HG03558 (cell line): Measurements from ENCODE around the gene B4GALNT1.
"Not testable (repeated sequence)": the region's sequence is repeated elsewhere in the genome, so short reads cannot be mapped to it uniquely, and the experiment has no call there.

Experiments
- ATAC-seq: cut with Tn5 transposase; IDR thresholded peaks from one replicate; pipeline ENCODE4 v1.9.1; 2021; ENCODE audit warnings: moderate number of reproducible peaks; ENCODE audit not compliant: unreplicated experiment; ENCODE audit errors: extremely low read depth

Gene B4GALNT1

GRCh38 chr12:57632958-57633840 is at the start of gene B4GALNT1:
Gene B4GALNT1, minus strand, starts transcription at chr12:57633201. Its CDS starts 1,069 bp downstream, at chr12:57632132.
- ATAC-seq = no peak

DNA sequence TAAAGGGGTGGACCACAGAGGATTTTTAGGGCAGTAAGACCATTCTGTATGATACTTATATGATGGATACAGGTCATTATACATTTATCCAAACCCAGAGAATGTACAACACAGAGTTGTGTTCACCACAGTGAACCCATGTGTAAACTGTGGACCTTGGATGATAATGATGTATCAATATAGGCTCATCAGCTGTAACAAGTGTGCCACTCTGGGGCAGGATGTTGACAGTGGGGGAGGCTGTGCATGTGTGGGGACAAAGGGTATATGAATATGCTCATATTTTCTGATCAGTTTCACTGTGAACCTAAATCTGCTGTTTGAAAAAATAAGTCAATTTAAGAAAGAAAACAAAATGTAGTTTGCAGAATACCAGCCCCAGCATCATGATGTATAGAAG is 46.7 kb upstream of the B4GALNT1 start:
- ATAC-seq = no peak

- ATAC-seq = not testable (repeated sequence)
Observed at GRCh38 chr12:57677947-57678346, 44.9 kb upstream of the B4GALNT1 start.

DNA sequence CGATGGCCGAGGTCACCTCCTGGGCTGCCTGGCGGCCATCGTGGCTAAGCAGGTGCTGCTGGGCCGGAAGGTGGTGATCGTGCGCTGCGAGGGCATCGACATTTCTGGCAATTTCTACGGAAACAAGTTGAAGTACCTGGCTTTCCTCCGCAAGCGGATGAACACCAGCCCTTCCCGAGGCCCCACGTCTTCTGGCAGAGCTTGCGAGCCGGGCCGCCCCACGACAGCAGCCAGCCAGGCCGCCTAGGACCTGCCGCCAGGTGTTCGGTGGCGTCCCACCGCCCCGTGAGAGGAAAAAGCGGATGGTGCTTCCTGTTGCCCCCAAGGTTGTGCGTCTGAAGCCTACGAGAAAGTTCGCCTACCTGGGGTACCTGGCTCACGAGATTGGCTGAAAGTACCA is 41.7 kb upstream of the B4GALNT1 start:
- no peak for ATAC-seq

GRCh38 chr12:57672801-57673200 is 39.8 kb upstream of the B4GALNT1 start:
- no peak for ATAC-seq

- not testable (repeated sequence) for ATAC-seq
Observed at GRCh38 chr12:57671811-57672210, 38.8 kb upstream of the B4GALNT1 start.

DNA sequence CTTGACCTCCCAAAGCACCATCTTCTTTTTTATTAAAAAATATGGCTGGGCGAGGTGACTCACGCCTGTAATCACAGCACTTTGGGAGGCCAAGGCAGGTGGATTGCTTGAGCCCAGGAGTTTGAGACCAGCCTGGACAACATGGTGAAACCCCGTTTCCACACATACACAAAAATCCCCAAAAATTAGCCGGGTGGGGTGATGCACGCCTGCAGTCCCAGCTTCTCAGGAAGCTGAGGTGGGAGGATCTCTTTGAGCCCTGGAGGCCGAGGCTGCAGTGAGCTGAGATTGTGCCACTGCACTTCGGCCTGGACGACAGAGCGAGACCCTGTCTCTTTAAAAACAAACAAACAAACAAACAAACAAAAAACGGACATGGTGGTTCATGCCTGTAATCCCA is 36.7 kb upstream of the B4GALNT1 start:
- ATAC-seq = not testable (repeated sequence)

DNA sequence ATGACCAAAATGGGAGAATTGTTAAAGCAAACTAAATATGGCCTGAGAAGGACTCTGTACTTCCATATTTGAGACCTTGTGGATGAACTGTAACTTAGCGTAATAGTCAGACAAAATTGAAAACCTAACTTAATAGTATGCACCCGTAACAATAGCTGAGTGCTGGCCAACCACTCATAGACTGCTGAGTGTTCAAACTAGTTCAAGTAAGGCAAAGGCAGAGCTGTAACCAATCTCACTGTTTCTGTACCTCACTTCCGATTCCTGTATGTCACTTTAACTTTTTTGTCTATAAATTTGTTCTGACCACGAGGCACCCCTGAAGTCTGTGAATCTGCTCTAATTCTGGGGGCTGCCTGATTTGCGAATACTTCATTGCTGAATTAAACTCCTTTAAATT is 33.9 kb upstream of the B4GALNT1 start:
- ATAC-seq = no peak

DNA sequence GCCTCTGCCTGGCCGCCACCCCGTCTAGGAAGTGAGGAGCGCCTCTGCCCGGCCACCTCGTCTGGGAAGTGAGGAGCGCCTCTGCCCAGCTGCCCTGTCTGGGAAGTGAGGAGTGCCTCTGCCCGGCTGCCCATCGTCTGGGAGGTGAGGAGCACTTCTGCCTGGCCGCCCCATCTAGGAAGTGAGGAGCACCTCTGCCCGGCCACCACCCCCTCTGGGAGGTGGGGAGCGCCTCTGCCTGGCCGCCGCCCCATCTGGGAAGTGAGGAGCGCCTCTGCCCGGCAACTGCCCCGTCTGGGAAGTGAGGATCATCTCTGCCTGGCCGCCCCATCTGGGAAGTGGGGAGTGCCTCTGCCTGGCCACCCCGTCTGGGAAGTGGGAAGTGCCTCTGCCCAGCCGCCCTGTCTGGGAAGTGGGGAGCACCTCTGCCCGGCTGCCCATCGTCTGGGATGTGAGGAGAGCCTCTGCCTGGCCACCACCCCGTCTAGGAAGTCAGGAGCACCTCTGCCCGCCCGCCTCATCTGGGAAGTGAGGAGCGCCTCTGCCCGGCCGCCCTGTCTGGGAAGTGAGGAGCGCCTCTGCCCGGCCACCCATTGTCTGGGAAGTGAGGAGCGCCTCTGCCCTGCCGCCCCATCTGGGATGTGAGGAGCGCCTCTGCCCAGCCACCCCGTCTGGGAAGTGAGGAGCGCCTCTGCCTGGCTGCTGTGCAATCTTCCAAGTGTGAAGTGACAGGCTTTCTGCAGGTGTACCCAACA is 32.2 kb upstream of the B4GALNT1 start:
- not testable (repeated sequence) for ATAC-seq

DNA sequence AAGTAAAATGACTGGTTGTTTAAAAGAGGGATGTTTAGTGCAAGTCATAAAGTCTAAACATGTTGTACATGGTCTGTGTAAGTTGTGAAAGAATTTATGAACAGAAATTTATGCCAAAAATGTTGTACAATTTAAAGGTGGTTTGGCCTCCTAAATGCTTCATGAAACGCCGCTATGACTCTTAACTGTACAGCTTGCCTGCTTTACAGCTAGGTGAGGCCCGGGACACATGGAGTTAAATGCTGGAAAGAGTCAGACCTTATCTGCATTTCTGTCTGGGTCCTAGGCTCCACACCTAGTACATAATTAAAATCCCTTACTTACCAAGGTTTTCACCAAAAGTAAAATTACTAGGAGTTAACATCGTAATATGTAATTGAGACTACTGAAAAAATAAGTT is 28.4 kb upstream of the B4GALNT1 start:
- ATAC-seq = no peak

- no peak for ATAC-seq
Observed at GRCh38 chr12:57658890-57659289, 25.9 kb upstream of the B4GALNT1 start.

DNA sequence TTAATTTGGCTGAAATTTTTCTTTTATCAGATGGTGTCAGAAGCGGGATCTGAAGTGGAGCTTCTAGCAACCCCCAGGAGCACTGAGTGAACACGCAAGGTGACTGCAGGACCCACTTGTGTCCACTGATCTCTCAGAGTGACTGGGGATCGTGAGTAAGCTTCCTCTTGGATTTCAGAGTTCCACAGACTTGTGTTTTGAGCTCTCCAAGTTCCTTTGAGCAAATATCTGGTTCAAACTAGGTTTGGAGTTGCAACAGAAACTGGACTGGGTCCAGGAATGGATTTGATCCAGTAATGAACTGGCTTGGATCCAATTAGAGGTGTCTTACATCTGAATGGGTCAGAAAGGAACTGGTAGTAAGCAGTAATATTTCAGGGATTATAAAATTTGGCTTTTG is 24.7 kb upstream of the B4GALNT1 start:
- no peak for ATAC-seq

- not testable (repeated sequence) for ATAC-seq
Observed at GRCh38 chr12:57656408-57656807, 23.4 kb upstream of the B4GALNT1 start.

DNA sequence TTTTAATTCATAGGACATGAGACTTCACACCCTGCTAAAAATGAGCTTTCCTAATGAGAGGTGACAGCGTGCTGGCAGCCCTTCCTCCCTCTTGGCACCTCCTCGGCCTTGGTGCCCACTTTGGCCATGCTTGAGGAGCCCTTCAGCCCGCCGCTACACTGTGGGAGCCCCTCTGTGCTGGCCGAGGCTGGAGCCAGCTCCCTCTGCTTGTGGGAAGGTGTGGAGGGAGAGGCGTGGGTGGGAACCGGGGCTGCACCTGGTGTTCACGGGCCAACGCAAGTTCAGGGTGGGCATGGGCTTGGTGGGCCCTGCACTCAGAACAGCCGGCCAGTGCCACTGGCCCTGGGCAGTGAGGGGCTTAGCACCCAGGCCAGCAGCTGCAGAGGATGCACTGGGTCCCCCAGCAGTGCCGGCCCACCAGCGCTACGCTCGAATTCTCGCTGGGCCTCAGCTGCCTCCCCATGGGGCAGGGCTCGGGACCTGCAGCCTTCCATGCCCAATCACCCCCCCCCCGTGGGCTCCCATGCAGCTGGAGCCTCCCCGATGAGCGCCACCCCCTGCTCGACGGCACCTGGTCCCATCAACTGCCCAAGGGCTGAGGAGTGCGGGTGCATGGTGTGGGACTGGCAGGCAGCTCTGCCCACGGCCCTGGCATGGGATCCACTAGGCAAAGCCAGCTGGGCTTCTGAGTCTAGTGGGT is 22.7 kb upstream of the B4GALNT1 start:
- no peak for ATAC-seq

DNA sequence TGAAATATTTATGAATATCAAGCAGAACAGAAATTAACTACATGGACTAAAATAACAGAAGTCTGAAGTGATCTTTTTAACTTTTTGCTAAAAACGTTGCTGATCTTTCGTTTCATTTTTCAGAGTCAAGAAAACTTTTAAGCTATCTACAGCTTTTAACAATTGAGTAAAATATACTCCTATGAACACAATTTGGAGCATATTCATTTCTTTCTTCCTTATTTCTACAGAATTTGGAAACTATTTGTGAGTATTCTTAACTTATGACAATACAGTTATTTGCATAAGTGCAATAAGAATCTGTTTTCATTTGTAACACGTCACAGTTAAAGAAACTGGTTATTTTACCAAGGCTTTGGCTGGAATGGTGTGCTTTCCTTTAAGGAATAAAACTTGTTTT is 21.0 kb upstream of the B4GALNT1 start:
- no peak for ATAC-seq

DNA sequence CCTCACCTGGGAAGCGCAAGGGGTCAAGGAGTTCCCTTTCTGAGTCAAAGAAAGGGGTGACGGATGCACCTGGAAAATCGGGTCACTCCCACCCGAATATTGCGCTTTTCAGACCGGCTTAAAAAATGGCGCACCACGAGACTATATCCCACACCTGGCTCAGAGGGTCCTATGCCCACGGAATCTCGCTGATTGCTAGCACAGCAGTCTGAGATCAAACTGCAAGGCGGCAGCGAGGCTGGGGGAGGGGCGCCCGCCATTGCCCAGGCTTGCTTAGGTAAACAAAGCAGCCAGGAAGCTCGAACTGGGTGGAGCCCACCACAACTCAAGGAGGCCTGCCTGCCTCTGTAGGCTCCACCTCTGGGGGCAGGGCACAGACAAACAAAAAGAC is 13.7 kb upstream of the B4GALNT1 start:
- not testable (repeated sequence) for ATAC-seq

DNA sequence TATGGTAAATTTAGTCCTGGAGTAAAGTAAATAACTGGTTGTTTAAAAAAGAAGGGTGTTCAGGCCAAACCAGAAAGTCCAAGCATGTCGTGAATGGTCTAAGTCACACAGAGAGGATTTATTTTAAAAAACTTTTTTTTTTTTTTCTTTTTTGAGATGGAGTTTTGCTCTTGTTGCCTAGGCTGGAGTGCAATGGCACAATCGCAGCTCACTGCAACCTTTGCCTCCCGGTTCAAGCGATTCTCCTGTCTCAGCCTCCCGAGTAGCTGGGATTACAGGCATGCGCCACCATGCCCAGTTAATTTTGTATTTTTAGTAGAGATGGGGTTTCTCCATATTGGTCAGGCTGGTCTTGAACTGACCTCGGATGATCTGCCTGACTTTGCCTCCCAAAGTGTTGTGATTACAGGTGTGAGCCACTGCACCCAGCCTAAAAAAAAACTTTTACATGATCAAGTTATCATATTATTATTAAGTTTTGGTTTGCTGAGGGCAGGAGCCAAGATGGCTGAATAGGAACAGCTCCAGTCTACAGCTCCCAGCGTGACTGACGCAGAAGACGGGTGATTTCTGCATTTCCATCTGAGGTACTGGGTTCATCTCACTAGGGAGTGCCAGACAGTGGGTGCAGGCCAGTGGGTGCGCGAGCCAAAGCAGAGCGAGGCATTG is 13.1 kb upstream of the B4GALNT1 start:
- not testable (repeated sequence) for ATAC-seq

- ATAC-seq = no peak
Observed at GRCh38 chr12:57641699-57642442, 8.9 kb upstream of the B4GALNT1 start.

DNA sequence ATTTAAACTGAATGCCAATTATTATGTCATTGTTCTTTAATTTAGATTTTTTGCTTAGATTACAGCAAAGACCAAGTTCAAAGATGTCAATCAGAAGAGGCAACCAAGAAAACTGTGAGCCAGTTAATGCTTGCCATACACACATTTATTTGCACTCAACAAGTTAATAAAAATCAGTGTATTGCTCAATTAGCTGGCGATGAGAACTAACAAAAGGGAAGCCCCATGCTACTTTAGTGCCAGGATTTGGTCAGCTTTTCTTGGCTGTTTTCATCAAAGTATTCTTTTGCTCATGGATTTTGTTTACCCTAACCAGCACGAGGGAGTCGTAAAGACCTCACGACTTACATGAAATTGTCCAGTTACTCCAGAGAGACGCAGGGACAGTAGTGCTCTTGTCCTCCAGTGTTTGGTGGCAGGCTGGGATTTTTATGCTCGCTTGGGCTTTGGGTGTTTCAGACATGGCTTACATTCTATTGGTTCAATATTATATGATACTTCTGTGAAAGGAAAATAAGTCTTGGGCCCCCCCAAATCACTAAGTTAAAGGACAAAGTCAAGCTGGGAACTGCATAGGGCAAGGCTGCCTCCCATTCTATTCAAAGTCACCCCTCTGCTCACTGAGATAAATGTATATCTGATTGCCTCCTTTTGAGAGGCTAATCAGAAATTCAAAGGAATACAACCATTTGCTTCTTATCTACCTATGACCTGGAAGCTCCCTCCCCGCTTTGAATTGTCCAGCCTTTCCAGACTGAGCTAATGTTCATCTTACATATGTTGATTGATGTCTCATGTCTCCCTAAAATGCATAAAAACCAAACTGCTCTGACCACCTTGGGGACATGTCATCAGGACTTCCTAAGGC is 7.4 kb upstream of the B4GALNT1 start:
- no peak for ATAC-seq
